AG20443 (cell line): ENCODE measurements around the gene CHST9.
"Not testable (repeated sequence)": the region's sequence is repeated elsewhere in the genome, so short reads cannot be mapped to it uniquely, and the experiment has no call there.

Experiments used
- DNase-seq: peaks from one replicate; pipeline ENCODE4 v3.0.0; 2012; ENCODE audit warnings: low spot score, mixed read lengths

The CHST9 gene, protein sequence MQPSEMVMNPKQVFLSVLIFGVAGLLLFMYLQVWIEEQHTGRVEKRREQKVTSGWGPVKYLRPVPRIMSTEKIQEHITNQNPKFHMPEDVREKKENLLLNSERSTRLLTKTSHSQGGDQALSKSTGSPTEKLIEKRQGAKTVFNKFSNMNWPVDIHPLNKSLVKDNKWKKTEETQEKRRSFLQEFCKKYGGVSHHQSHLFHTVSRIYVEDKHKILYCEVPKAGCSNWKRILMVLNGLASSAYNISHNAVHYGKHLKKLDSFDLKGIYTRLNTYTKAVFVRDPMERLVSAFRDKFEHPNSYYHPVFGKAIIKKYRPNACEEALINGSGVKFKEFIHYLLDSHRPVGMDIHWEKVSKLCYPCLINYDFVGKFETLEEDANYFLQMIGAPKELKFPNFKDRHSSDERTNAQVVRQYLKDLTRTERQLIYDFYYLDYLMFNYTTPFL

GRCh38 chr18:27185025-27185763 is at the start of gene CHST9:
Gene CHST9, minus strand, starts transcription at chr18:27185308. Its CDS starts 42,499 bp downstream, at chr18:27142809.
- DNase-seq: peak; percentile 16

DNA sequence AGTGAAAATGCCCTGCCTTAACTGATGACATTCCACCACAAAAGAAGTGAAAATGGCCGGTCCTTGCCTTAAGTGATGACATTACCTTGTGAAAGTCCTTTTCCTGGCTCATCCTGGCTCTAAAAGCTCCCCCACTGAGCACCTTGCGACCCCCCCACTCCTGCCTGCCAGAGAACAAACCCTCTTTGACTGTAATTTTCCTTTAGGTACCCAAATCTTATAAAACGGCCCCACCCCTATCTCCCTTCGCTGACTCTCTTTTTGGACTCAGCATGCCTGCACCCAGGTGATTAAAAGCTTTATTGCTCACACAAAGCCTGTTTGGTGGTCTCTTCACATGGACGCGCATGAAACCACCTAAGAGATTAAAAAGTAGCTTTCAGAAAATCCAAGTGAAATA is 47.2 kb upstream of the CHST9 start:
- not testable (repeated sequence) for DNase-seq

- DNase-seq: not testable (repeated sequence)
These were observed 46.6 kb upstream of the CHST9 start for GRCh38 chr18:27231671-27232070.

DNA sequence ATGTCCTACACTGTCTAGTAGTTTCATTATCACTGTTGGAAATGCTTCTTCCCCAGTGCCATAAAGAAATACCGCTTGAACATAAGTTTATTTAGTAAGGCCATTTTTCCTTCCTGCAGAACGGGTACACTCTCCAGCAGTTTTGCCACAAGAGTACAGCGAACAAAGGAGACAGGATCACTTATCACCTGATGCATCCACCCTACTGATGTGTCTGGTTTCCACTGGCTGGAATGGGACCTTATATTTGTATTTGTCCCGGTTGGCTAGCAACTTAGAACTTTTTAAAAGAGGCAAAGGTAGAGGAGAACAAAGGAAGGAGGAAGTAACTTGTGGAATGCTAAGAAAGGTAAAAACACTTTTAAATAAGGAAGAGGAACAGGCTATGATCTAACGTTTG is 46.1 kb upstream of the CHST9 start:
- DNase-seq: not testable (repeated sequence)

GRCh38 chr18:27227721-27228120 is 42.6 kb upstream of the CHST9 start:
- no peak for DNase-seq

GRCh38 chr18:27226556-27227075 is 41.5 kb upstream of the CHST9 start:
- no peak for DNase-seq

DNA sequence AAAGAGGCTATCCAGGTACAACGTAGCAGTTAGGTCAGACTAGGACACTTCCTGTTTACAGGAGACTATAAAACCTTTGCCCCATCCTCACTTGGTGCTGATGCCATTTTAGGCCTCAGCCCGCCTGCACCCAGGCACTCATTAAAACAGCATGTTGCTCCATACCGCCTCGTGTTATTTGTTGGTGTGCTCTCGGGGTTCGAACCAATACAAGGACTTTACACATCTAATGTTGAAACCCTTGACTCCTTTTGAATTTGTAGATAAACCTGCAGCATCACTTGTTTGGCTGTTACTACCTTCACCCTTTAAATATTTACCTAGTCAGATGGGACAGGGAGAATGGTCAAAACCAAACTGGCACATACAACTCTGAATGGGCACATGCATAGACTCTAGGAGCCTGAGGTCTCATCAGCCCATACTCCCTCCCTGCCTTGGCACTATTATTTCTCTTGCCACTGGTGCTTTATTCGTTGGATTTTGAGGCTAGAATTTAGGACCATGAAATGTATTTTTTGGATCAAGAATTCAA is 40.9 kb upstream of the CHST9 start:
- DNase-seq: no peak

GRCh38 chr18:27223526-27224291 is 38.6 kb upstream of the CHST9 start:
- no peak for DNase-seq

GRCh38 chr18:27214831-27215230 is 29.7 kb upstream of the CHST9 start:
- no peak for DNase-seq

- DNase-seq: no peak
These were observed 28.1 kb upstream of the CHST9 start for GRCh38 chr18:27213123-27213717.

DNA sequence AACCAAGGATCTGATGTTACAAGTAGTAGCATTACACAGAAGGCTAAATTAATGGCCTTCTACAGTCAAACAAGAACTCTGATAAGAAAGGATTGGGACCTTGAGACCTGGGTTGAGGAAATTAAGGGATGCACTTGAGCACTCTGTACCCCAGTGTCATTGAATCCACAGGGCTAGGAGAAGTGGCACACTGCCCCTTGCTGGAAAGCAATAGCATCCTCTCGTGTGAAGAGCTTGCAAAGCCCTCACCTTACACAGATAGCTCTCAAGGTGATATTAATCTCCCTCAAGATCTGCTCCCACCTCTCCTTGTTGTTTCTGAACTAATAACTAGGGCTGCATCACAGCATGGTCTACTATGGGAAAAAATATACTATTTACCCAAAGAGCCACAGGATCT is 26.5 kb upstream of the CHST9 start:
- DNase-seq: no peak

DNA sequence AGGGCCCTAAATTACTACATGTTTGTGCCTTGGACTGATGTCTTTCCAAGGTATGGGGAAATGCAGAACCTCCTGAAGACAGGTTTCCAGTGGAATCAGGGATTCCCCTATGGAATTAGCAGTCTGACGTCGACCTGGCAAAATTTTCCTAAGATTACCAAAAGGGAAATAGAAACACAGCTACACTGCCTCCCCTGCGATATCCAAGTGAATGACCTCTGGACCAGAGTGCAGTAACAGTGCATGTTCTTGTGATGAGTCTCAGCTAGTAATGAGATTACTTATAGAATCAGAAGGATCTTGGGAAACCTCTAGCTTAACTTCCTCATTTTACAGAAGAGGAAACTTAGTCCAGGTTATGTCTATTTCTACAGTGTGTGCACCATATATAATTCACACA is 21.3 kb upstream of the CHST9 start:
- no peak for DNase-seq

- no peak for DNase-seq
These were observed 17.6 kb upstream of the CHST9 start for GRCh38 chr18:27202741-27203140.

GRCh38 chr18:27198036-27198435 is 12.9 kb upstream of the CHST9 start:
- DNase-seq: no peak

DNA sequence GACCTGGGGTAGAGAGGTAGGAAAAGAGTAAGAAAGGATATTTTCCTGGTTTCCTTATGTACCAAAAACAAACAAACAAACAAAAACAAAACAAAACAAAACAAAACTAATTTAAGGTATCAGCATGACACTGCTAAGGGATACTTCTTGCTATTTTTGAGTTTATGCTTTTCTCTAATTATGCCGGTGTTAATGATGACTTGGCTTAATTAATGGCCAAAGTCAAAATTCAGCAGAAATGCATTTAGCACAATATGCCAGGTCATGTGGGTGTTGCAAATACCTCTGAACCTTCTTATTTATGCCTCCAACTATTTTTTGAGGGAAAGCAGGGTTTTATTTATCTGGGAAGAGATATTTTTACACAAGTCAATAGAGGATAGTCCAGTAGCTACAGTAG is 3.2 kb upstream of the CHST9 start:
- DNase-seq: no peak

- no peak for DNase-seq
These were observed 789 bp upstream of the CHST9 start for GRCh38 chr18:27185897-27186296.

DNA sequence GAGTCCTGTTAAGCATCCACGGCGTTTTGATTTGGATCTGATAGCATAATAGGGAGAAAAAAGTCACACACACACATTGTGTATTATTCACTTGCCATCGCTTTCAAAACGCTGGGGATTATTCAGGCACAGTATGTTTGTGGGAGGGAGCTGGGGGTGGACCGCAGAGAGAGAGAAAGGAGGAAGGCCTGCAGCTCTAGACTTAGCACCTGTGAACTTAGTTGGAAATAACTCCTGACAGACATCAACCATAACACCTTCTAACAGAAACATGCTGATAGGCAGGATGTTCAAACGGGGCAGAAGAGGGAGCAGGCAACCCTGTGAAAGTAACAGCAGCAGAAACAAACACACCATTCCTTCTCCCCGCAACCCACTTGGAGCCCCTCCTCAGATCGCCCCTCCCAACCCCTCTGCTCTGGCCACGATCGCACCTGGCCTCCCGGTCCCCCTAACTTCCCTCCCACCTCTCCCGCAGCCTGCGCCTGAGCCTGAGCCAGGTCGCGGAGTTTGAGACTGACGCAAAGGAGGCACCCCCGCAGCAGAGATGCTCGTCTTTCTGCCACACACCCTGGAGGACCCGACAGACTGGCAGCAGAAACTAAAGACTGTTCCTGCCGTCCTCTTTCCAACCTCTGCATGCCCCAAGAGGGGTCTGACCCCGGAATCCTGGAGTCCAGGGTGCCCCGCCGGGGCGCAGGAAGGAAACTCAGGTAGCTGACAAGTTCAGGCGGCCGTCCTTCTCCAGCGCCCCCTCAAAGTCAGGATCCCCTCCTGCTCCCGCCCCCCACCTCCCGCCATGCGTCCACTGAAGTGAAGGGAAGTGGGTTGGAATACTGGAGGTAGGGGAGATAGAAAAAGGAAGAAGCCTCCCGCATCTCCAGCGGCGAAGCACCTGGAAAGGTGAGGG is 738 bp downstream of the CHST9 start:
- DNase-seq: peak; percentile 4

GRCh38 chr18:27181726-27182125 is 3.4 kb downstream of the CHST9 start:
- no peak for DNase-seq

DNA sequence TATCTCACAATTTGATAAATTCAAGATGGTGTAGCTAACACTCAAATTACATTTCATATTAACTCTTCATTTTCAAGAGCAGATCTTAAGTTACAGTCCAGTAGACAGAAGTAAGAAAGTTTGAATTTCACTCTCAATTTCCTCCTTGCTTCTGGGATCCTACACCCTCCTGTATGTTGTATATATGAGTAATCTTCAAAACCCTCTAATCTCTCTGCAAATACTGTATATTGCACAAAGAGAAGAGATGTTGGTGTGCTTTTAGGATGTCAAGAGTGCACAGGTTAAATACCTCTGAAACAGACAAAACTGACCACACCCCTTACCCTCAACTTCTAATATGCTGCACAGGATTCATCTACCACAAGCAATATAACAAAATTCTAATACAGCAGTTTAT is 6.7 kb downstream of the CHST9 start:
- DNase-seq: no peak

- DNase-seq: no peak
These were observed 9.2 kb downstream of the CHST9 start for GRCh38 chr18:27175914-27176313.

DNA sequence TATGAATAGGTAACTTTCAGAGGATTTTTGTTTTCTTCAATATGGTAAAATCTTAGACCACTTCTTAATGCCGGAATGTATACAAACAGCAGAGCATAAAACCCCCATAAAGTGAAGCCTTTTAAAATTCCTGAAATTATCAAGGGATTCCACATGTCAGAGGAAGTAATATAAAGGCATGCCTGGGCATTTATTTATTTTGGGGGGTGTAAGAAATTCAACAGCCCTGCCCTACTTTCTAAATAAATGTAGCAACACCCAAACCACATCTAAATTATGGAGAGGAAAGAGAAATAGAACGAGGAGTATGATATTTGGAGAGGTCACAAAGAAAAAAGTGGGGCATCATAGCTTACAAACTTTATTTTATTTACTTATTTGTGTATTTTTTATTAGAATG is 9.9 kb downstream of the CHST9 start:
- DNase-seq: no peak
